BJ (cell line): ENCODE results near the gene FAF2. TPM values are rescaled to one million over a fixed set of nuclear protein-coding genes. Genes with fewer than 3 reads are reported as not detected.

ENCODE experiments used
- CTCF ChIA-PET: fragments of 350-600 bp; formaldehyde crosslinking; extraction: SDS; loops from one replicate; lab custom pipeline; 2021; ENCODE audit warnings: antibody characterized with exemption, inconsistent platforms; lab: Yijun Ruan, JAX
- POLR2A ChIA-PET: fragments of 300-600 bp; sonication (Branson Sonifier 250); formaldehyde crosslinking; extraction: SDS; loops from one replicate; lab custom pipeline; 2021; ENCODE audit warnings: antibody characterized with exemption; lab: Charles Lee
- DNase-seq: peaks from one replicate; pipeline ENCODE4 v3.0.0-alpha.2; 2011; ENCODE audit warnings: low read depth
- H3K27me3 ChIP-seq: 2 replicates; pipeline ENCODE4 v1.6.0; 2011; ENCODE audit warnings: low read length; ENCODE audit not compliant: control insufficient read depth, insufficient read depth
- H3K36me3 ChIP-seq: 2 replicates; pipeline ENCODE4 v1.5.1; 2011; ENCODE audit warnings: low read length; ENCODE audit not compliant: control insufficient read depth, insufficient read depth
- H3K4me3 ChIP-seq: 2 replicates; pipeline ENCODE4 v1.5.1; 2011; ENCODE audit warnings: low read depth, mild to moderate bottlenecking, control low read depth, low read length
- polyA plus RNA-seq: library from polyadenylated mRNA; depleted of rRNA; stranded (reverse); fragments of >200 nt; gene quantifications from 2 replicates; pipeline ENCODE4 v1.2.3, GENCODE V29; 2011
- TF ChIP-seq, protein P1 (sequence below): IDR thresholded peaks from 2 replicates; pipeline ENCODE4 v1.5.1; 2011; ENCODE audit warnings: low read depth, mild to moderate bottlenecking, control low read depth, inconsistent platforms, low read length, moderate library complexity; ENCODE audit not compliant: insufficient read depth

Gene FAF2
- polyA plus RNA-seq, 1 experiment = 36.9 TPM

DNA sequence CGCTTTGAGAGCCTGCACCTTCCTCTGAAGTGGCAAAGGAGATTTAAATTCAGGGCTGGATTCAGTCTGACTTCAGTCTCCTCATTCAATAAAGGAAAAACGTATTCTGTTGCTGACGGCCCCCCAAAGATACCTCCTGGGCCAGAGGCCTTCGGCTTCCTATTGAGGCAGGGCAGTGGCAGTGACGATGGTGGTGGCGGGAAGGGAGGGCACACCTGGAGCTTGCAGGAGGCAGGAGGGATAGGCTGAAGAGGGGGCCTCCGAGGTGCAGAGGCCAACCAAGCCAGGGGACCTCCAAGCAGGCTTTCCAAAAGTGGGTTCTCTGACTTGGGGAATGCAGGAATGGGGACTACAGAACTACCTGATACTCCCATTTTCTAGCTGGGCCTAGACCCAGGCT is 73.1 kb downstream of the FAF2 start:
- Histone ChIP-seq H3K27me3 (no peaks in the 10 kb centered on the region), H3K36me3 (no peaks in the 10 kb centered on the region), H3K4me3 (no peak overlapping the region)
- TF ChIP-seq, protein P1, sequence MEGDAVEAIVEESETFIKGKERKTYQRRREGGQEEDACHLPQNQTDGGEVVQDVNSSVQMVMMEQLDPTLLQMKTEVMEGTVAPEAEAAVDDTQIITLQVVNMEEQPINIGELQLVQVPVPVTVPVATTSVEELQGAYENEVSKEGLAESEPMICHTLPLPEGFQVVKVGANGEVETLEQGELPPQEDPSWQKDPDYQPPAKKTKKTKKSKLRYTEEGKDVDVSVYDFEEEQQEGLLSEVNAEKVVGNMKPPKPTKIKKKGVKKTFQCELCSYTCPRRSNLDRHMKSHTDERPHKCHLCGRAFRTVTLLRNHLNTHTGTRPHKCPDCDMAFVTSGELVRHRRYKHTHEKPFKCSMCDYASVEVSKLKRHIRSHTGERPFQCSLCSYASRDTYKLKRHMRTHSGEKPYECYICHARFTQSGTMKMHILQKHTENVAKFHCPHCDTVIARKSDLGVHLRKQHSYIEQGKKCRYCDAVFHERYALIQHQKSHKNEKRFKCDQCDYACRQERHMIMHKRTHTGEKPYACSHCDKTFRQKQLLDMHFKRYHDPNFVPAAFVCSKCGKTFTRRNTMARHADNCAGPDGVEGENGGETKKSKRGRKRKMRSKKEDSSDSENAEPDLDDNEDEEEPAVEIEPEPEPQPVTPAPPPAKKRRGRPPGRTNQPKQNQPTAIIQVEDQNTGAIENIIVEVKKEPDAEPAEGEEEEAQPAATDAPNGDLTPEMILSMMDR = no peak
- ChIA-PET CTCF (interaction anchor here (0.6 kb wide), 1 partner anchor 13 kb away, joined by 3 read pairs; no protein-coding TSS in a partner anchor), POLR2A (no interaction called here)
- DNase-seq = no peak

DNA sequence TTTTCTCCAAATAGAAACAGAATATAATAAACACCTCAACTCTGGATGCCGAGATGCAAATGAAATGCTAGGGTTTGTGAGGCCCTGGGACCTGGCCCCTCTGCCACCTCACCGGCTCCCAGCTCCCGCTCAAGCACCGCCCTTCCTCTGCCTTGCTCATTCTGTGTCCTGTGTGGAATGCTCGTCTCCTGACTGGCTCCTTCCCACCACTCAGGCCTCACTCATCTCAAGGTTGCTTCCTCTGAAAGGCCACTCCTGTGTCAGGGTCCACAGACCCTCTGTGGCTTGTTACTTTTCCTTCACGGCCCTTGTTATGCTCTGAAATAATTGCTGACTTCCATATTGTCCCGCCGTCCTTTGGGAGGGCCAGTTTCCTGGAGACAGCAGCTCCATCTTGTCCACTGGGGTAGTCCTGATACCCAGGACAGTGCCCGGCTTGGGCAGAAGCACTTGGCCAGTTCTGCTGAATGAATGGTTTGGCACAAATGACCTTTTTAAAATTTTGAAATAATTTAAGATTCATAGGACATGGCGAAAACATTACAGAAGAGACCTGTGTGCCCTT is 73.6 kb downstream of the FAF2 start:
- CTCF ChIA-PET = interaction anchor here (0.6 kb wide), 1 partner anchor 13 kb away, joined by 3 read pairs; no protein-coding TSS in a partner anchor
- TF ChIP-seq, protein P1 = no peak
- no peaks in the 10 kb centered on the region for H3K27me3 ChIP-seq
- no peak overlapping the region for H3K4me3 ChIP-seq
- no peaks in the 10 kb centered on the region for H3K36me3 ChIP-seq
- DNase-seq = no peak
- POLR2A ChIA-PET = no interaction called here

DNA sequence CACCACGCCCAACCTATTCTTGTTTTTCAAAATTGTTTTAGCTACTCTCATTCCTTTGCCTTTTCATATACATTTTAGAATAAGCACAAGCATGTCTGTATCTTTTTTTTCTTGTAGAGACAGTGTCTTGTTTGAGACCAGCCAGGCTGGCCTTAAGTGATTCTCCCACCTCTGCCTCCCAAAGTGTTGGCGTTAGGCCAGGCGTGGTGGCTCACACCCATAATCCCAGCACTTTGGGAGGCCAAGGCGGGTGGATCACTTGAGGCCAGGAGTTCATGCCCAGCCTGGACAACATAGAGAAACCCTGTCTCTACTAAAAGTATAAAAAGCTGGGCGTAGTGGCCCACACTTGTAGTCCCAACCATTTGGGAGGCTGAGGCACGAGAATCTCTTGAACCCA is 76.0 kb downstream of the FAF2 start:
- POLR2A ChIA-PET = no interaction called here
- CTCF ChIA-PET = no interaction called here
- DNase-seq = no peak
- no peaks in the 10 kb centered on the region for H3K27me3 ChIP-seq
- TF ChIP-seq, protein P1 = no peak
- no peak overlapping the region for H3K4me3 ChIP-seq
- H3K36me3 ChIP-seq = peaks cover 13% of the 10 kb centered on the region

DNA sequence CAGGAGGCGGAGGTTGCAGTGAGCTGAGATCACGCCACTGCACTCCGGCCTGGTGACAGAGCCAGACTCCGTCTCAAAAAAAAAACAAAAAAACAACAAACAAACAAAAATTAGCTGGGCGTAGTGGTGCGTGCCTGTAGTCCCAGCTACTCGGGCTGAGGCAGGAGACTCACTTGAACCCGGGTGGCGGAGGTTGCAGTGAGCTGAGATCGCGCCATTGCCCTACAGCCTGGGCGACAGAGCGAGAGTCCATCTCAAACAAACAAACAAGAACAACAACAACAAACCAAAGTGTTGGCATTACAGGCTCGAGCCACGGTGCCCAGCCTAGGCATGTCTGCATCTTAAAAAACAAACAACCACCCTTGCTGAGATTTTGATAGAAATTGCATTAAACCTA is 76.8 kb downstream of the FAF2 start:
- ChIA-PET POLR2A (no interaction called here), CTCF (interaction anchor here (0.6 kb wide), 1 partner anchor 55 kb away, joined by 3 read pairs; no protein-coding TSS in a partner anchor)
- Histone ChIP-seq H3K36me3 (peaks cover 20% of the 10 kb centered on the region), H3K27me3 (no peaks in the 10 kb centered on the region), H3K4me3 (no peak overlapping the region)
- no peak for DNase-seq
- TF ChIP-seq, protein P1 = no peak

DNA sequence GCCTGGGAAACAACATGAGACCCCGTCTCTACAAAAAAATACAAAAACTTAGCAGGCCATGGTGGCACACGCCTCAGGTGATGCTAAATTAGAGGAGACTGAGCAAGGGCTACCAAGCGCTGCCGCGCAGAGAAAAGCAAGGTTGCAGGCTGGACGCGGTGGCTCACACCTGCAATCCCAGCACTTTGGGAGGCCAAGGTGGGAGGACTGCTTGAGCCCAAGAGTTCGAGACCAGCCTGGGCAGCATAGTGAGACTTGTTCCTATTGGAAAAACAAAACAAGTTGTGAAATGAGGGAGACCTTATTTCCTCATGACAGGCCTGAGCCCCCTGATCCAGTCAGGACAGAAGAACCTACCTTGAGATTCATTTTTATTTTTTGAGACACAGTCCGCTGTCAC is 77.5 kb downstream of the FAF2 start:
- ChIA-PET POLR2A (no interaction called here), CTCF (no interaction called here)

More for the DNA sequence above, 77.5 kb downstream of the FAF2 start:
- DNase-seq = no peak
- Histone ChIP-seq H3K27me3 (no peaks in the 10 kb centered on the region), H3K36me3 (peaks cover 22% of the 10 kb centered on the region), H3K4me3 (no peak overlapping the region)
- TF ChIP-seq, protein P1 = no peak
